Measurements from ENCODE around the gene BMP6.

Gene BMP6

DNA sequence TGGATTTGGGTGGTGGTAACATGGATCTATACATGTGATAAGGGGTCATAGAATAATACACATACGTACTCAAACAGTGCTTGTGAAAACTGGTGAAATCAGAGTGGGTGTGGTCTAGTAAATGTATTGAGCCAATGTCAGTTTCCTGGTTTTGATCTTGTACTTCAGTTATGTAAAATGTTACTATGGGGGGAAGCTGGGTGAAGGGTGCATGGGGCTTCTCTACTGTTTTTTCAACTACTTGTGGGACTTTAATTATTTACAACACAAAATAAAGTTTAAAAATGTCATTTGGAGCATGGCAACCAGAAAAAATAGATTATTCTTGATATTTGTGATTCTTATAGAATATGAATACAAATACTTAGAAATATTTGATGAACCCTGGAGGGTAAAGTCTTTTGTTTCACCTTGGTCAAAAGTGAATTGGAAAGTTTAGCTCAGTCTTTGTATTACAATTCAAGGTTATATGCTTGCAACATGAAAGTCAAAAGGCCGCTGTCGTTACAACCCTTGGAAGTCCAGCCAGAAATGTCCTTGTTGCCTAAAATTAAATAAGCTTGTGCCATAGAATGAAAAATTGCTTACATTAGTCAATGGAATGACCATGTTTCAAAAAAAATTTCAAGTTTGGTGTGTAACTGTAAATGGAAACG lies 110.6 kb downstream of the BMP6 start:
- no peak for DNase-seq

DNA sequence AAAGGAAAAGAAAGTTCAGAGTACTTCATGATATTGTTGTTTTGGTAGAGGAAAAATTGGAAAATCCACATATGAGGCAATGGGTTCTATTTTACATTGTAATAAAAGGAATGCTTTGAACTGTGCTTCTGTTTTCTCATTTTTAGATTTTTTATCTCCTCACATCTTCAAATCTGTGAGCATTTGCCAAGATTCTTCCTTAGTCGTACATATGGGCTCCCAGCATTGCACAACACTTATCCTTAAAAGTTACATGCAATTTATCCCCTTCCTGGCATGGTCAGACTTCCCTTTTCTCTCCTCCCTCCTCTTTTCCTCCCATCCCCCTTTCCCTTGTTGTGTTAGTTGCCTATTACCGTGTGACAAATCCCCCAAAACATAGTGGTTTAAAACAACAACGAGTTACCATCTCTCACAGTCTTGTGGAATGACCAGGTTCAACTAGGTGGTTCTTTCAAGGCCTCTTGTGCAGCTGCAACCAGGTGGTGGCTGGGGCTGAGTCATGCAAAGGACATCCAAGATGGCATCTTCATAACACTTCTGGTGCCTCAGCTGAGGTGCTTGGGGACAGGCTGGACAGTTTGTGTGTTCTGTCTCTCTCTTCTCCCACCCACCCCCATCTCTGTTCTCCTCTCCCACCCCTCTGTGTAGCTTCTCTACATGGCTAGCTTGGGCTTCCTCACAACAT lies 116.0 kb downstream of the BMP6 start:
- DNase-seq, result no peak

DNA sequence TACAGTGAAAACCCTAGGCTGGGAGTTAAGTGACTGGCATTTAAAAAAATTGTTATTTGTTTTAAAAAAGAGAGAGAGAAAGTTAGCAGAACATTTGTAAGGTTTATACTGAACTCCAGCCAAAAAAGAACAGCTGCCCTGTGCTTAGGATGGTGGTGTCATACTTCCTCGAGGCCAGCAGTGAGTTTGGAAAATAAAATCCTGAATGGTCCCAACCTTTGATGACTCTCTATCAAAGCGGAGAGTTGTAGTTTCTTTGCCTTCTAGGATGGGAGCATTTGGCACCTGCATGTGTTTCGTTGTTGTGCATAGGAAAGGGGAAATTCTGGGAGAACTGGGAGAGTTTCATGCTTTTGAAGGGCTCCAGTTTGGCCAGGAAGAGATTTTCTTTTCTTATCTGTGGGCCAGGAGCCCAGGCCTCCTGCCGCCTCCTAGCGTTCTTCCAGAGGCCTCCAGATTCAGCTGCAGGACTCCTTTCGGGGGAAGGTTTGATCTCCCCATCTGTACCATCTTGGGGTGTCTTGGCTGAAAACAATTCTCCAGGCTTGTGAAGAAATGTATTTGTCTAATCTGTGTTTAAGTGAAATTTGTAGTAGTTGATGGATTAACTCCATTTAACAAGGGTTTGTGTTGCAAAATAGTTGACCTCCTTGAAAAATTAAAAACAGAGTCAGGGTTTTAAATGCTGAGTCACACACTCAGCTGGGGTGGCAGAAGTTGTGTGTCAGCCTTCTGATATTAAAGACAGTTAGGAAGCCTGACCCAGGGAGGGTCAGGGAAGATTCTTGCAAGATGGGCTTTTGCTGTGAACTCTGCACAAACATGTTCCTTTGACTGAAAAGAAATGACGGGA lies 121.3 kb downstream of the BMP6 start:
- DNase-seq, result no peak

DNA sequence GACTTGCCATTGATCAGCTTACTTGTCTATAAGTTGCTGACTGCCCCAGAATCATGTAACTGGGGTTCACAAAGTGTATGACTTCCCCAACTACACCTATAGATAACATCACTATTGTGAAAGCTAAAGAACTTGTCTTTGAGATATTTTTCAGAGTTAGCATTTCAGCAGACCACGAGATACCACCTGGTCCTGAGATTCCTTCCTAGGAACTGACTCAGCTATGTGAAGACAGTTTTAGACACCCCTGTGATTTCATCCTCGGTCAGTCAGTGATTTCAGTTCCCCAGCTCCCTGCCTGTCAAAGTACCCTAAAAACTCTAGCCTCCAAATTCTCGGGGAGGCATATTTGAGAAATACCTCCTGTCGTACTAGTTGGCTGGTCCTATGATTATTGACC lies 122.3 kb downstream of the BMP6 start:
- no peak for DNase-seq

DNA sequence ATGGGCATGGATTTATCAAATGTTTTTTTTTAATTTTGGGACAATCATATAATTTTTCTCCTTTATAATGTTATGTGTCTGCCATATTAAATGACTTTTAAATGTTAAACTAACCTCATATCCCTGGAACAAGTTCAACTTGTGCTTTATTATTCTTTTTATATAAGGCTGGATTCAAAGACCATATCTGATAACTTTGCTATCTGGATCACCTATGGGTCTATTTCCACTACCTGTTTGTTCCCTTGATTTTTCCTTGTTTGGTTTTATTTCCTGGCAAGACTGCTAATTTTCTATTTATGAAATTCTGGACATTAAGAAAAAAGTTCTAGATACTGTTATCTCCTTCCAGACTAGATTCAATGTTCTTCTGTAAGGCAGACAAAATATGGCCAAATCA lies 125.9 kb downstream of the BMP6 start:
- DNase-seq, result no peak

DNA sequence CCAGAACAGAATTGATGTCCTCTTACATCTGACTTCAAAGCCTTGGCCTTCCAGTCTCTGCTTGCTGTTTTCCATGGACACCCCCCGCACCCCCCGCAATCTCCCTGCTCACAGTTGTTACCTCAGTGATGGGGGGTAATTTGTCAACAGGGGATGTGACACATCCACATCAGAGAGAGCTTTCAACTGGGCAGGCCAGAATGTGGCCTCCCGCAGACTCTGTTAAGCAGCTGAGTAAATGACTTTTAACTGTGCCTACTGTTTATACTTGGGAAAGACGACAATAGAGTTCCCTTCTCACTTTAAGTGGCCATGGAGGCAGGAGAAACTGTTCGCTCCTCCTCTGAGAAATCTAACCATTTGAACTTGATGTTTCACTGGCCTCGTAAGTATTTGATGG lies 133.7 kb downstream of the BMP6 start:
- no peak for DNase-seq

DNA sequence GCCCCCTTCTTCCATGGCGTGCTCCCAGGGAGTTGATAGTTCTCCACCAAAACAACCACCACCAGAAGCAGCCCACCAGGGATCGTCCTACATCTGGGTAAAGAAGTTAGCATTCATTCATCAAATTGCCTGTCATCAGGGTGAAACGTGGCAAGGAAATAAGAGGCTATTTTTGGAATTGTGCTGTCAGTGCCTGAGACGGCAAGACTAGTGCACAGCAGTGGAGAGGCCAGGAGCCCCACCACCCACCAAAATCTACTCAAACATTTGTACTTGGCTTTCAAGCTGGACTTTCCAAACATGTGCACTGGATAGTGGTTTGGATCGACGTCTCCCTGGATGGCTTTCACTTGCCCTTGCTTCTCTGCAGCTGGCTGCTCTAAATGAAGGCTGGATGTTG lies 139.9 kb downstream of the BMP6 start:
- no peak for DNase-seq

DNA sequence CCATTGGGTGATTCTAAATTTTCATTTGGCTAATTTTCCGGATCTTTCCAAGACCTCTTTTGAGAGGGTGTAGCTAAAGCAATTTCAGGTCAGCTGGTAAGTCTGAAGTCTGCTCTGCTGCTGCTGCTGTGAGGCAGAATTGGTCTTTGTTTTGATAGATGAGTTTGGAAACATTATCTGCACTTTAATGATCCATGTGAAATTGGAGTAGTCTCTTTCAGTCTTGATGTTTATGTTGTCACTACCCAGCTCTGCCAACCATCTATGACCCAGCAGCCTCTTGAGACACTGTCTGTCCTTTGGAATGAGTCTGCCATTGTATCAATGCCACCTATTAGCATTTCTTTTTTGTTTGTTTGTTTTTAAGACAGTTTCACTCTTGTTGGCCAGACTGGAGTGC lies 140.6 kb downstream of the BMP6 start:
- no peak for DNase-seq

DNA sequence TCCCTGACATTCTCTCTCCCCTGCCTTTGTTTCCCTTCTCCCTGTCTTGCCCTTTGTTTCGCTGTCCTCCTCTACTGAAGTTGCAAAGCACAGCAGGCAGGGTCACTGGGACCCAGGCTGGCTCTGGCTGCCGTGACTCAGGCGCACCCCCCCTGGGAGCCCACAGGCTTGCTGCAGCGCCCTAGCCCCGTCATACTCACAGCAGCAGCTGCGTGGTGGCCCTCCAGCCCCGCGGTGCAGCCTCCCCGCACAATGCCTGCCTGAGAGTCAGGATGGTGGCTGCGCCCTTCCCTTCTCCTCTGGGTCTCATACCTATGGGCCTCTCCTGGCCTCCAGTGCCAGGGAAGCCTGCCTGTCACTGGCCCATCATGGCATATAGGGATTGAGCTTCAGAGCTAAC lies 143.0 kb downstream of the BMP6 start:
- no peak for DNase-seq

DNA sequence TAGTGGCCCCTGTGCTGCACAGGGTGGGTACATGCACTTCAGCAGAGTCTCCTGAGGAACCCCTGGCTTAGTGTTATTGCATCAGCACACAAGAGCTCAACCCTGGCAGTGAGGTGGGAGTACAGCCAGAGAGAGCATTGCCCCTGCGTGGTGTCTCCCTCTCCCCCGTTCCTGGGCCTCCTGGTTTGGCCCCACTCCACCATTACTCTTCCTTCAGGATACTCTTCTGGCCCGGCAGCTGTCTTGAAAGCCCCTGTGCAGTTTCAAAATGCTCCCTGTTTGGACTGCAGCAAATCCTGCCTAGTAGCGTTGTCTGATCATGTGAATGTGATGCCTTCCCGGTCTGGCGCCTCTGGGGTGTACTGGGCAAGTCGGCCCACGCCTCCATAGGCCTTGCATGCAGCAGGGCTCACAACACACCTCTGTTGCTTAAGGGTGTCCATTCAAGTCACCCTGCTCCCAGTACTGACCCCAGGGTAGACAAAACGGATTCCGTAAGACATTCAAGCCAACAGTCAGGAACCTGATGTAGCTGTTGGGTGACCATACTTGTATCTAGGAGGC lies 152.6 kb downstream of the BMP6 start:
- no peak for DNase-seq

DNA sequence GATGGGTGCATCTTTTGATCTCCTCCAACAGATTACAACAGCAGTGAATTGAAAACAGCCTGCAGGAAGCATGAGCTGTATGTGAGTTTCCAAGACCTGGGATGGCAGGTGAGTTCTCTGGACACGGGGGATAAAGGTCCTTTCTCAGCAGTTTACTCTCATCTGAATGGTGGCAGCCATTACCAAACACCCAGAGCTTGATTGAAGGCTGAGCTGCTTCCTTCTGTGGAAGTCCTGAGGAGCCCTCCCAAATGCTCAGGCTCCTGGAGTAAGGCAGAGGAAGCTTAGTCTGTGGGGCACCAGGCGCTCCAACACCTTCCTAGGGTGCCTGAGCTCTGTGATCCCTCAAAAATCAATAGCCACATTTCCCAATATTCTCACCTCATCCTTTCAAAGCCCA lies 153.1 kb downstream of the BMP6 start:
- no peak for DNase-seq

DNA sequence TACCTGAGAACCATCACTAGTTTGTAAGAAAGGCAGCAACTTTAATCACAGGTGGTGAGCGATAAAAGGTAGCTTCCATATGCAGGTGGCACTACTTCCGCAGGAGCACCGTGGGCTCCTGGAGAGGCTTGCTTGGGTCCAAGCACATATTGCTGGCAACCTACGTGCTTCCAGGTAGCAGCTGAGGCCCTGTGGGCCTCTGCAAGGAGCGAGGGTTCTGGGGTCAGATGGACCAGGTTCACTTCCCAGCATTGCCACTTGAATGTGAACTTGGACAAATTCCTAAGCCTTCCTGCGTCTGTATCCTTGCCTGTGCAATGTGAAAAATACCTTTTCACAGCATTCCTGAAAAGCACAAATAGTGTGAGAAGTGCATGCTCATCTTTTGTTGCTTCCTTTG lies 153.7 kb downstream of the BMP6 start:
- no peak for DNase-seq

DNA sequence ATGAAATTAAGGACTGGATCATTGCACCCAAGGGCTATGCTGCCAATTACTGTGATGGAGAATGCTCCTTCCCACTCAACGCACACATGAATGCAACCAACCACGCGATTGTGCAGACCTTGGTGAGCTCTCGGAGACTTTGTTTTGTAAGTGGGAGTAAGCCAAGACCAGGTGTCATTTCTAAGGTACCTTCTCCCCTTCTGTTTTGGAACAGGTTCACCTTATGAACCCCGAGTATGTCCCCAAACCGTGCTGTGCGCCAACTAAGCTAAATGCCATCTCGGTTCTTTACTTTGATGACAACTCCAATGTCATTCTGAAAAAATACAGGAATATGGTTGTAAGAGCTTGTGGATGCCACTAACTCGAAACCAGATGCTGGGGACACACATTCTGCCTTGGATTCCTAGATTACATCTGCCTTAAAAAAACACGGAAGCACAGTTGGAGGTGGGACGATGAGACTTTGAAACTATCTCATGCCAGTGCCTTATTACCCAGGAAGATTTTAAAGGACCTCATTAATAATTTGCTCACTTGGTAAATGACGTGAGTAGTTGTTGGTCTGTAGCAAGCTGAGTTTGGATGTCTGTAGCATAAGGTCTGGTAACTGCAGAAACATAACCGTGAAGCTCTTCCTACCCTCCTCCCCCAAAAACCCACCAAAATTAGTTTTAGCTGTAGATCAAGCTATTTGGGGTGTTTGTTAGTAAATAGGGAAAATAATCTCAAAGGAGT lies 154.2 kb downstream of the BMP6 start:
- DNase-seq, result no peak

DNA sequence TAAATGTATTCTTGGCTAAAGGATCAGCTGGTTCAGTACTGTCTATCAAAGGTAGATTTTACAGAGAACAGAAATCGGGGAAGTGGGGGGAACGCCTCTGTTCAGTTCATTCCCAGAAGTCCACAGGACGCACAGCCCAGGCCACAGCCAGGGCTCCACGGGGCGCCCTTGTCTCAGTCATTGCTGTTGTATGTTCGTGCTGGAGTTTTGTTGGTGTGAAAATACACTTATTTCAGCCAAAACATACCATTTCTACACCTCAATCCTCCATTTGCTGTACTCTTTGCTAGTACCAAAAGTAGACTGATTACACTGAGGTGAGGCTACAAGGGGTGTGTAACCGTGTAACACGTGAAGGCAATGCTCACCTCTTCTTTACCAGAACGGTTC lies 154.8 kb downstream of the BMP6 start:
- DNase-seq, result no peak

DNA sequence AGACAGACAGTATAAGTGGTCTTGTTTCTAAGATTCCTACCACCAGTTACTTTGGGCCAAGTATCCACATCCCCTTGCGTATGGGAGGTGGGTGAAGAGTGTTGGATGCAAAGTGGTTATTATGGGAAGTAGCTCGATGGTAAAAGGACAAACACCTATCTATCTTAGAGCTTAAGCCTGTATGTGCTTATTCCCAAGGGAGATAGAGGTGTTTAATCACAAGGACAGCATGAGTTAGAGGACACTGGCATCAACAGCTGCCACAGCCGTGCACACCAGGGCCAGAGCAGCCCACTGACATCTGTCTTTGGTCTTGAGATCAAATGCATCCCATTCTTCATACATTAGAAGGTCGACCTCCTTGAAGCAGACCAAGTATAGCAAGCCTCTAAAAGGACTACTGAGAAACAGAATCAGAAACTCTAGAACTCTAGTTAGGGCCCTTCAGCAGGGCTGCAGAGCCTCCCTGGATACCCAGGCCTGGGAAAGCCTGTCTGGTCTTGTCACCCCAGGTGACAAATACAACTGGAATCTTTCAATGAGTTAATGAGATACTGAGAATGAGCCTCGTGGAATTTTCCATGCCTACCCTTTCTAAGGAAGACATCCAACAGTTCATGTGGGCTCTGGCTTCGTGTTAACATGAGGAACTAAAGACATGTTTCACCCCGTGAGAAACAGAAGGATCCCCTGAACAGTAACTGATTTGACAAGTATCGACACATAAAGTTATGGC lies 156.0 kb downstream of the BMP6 start:
- DNase-seq, result no peak

DNA sequence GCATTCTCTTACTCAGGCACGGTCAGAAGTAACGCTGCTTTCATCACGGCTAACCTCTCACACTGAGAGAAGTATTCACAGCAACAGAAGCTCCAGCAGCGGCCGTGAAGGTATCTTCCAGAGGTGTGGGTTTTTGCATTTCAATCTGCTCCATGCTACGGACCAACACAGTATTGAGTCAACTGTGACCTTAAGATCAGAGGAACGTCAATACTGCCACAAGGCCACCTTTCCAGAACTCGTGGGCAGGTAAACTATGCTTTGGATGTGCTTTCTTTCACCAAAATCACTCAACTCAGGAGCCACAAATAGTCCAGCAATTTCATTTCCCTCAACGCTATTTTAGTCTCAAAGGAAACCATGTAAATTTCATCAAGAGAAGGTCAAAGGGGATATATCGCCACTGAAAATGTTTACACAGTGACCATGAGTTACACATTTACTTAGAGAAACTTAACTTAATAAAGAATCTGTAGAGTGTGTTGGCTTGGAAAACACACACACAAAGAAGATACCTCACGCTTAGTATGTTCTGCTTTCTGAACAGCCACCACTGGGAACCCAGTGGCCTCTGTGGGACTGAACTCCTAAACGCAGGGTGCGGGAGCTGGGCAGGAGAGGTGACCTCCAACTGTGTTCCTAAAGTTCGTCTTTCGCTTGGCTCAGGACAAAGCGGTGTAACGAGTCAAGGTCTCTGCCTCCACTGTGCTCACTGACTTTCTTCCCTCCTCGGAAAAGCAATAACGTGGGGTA lies 156.8 kb downstream of the BMP6 start:
- no peak for DNase-seq

DNA sequence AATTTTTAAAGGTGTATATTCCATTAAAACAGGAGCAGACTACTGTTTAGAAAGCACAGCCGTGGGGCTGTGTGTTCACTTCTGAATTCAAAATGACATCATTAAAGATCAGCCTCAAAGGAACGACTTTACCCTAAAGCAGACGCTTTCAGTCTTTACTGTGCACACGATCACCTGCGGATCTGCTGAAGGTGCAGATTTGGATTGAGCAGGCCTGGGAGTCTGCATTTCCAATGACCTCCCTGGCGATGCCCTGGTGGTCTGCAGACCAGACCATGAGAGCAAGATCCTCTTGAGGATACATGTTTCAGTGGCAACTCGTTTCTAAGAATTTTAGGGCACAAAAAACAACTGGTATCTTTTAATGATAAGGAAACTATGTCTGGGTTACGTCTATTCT lies 157.5 kb downstream of the BMP6 start:
- no peak for DNase-seq

DNA sequence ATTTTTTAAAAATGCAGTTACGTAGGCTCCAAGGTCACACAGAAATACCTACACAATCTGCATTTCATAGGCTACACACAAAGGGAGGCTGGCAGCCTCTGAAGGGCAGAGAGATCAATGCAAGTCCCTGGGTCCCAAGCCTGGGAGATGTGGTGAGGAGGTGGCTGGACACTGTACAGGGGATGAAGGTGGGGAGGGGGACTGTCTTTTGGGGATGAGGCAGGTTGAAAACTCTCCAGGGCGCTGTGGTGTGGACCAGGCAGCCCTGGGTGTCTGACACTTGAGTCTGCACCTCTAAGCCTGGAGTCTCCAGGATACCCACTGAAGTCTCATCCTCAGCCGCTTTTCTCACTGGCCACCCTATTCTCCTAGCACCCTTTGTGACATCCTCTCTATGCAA lies 160.2 kb downstream of the BMP6 start:
- no peak for DNase-seq

DNA sequence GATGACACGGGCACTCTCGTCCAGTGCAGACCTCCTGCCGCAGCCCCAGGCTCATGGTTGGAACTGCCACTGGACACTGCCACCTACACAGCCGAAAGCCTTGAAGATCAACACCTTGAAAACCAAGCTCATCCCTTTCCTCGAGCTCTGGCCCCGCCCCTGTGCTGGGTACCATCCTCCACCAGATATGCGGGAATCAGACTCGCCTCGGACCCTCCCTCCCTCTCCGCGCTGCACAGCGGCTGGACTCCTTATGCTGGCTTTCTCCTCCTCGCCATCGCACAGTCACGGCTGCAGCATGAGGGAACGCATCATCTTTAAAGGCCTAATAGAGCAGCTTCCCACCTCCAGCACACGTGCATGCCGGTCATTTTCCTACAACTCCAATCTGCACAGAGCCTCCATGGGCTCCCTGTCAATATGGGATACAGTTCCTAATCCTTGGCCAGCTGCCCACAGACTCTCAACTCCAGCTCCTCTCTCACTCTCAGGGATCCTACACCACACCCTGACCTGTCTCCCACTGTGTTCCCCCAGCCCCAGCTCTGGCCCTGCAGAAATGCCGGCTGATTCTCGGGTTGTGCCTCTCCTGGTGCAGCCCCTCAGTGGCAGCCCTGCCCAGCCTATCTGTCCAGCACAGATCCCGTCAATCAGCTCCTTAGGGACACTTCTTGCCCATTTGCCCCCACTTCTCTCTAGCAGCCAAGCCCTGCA lies 161.5 kb downstream of the BMP6 start:
- no peak for DNase-seq

DNA sequence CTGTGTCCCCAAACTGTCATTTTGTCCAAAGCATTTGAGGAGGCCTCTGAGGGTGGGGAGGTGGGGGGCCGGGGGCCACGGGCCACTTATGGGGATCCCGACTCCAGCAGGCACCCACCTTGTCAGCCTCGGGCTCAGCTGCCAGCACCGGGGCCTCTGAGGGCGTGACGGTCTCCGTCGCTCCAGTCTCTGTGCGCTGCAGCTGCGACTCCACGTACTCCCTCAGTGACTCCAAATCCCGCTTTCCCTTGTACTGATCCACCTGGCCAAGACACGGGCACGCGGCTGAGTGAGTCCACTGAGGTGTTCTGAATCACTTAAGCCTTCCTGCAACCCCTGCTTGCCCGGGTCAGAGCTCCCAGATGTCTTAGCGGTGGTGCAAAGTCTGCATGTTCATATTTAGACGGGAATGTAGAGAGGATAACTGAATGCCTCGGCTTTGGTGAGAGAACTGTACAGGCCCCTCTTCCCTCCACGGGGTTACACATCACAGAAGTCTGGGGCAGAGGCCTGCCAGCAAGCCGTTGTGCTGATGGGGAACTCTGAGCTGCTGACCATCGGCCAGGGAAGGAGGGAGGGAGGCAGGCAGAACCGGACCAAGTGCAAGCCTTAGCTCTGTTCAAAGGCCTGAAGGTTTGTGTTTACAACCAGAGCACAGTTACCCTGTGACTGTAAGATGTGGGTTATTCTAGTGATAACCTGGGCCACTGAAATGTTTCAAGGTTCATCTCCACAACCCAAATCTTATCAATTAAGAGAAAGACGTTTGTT lies 162.9 kb downstream of the BMP6 start:
- DNase-seq, result no peak
